SK-N-SH (cell line): ENCODE data around the gene TENT5A. TPM values are rescaled to one million over a fixed set of nuclear protein-coding genes. Genes with fewer than 3 reads are reported as not detected.

Experiments used
- CTCF ChIA-PET: fragments of 300-600, 350-600 bp; formaldehyde crosslinking; extraction: SDS; loops from one replicate; lab custom pipeline; 2021; lab: Yijun Ruan, JAX
- POLR2A ChIA-PET: fragments of 350-600 bp; sonication (Branson Sonifier 250); formaldehyde crosslinking; extraction: SDS; loops from one replicate; lab custom pipeline; 2020; ENCODE audit warnings: antibody characterized with exemption, inconsistent platforms; lab: Yijun Ruan, JAX
- DNase-seq: peaks from one replicate; pipeline ENCODE4 v3.0.0; 2012
- H2AFZ ChIP-seq: fragments of 200-600 bp; sonication (generic); 2 replicates; pipeline ENCODE4 v1.8.1; 2016; ENCODE audit warnings: antibody characterized with exemption, mild to moderate bottlenecking, low read depth
- H3F3A ChIP-seq: fragments of 200-600 bp; sonication (generic); replicated peaks from 2 replicates; pipeline ENCODE3; 2016; ENCODE audit warnings: antibody characterized with exemption, mild to moderate bottlenecking; ENCODE audit not compliant: insufficient read depth
- H3K27ac ChIP-seq, 2 experiments: fragments of 200-500 bp in 1 of 2; fragments of 200-600 bp in 1 of 2; sonication (Bioruptor generic) in 1 of 2; sonication (generic), shearing (Covaris generic) in 1 of 2; 2 replicates each; pipeline versions ENCODE4 v1.5.1 to v1.6.1; 2014 to 2016; ENCODE audit warnings: low read depth in 2 of 2, inconsistent platforms in 1 of 2, low read length in 1 of 2, mild to moderate bottlenecking in 1 of 2, mixed read lengths in 1 of 2
- H3K27me3 ChIP-seq: fragments of 200-600 bp; sonication (generic), shearing (Covaris generic); 2 replicates; pipeline ENCODE4 v1.6.1; 2016; ENCODE audit warnings: mixed run types; ENCODE audit not compliant: insufficient read depth
- H3K36me3 ChIP-seq, 2 experiments: fragments of 200-500 bp in 1 of 2; fragments of 200-600 bp in 1 of 2; sonication (Bioruptor generic) in 1 of 2; sonication (generic) in 1 of 2; replicated peaks in 1 of 2; 2 replicates each; pipeline versions ENCODE3 to v1.5.1; 2014 to 2016; ENCODE audit warnings: low read length in 1 of 2, mild to moderate bottlenecking in 1 of 2; ENCODE audit not compliant: insufficient read depth in 2 of 2, control insufficient read depth in 1 of 2
- H3K4me1 ChIP-seq, 2 experiments: fragments of 200-500 bp in 1 of 2; fragments of 200-600 bp in 1 of 2; sonication (Bioruptor generic) in 1 of 2; sonication (generic), shearing (Covaris generic) in 1 of 2; 2 replicates each; pipeline versions ENCODE4 v1.5.1 to v1.6.1; 2014 to 2016; ENCODE audit warnings: low read depth in 1 of 2, low read length in 1 of 2, mixed run types in 1 of 2; ENCODE audit not compliant: insufficient read depth in 2 of 2, control insufficient read depth in 1 of 2
- H3K4me2 ChIP-seq: fragments of 200-600 bp; sonication (generic), shearing (Covaris generic); 2 replicates; pipeline ENCODE4 v1.6.1; 2017; ENCODE audit warnings: mixed run types
- H3K4me3 ChIP-seq, 2 experiments: fragments of 200-500 bp in 1 of 2; fragments of 200-600 bp in 1 of 2; sonication (Bioruptor generic) in 1 of 2; sonication (generic), shearing (Covaris generic) in 1 of 2; 2 replicates each; pipeline versions ENCODE4 v1.5.1 to v1.8.1; 2014 to 2016; ENCODE audit warnings: low read depth in 2 of 2, inconsistent platforms in 1 of 2, low read length in 1 of 2, mild to moderate bottlenecking in 1 of 2, mixed read lengths in 1 of 2, moderate library complexity in 1 of 2
- H3K79me2 ChIP-seq: fragments of 200-600 bp; sonication (generic); 2 replicates; pipeline ENCODE4 v1.8.1; 2017; ENCODE audit warnings: mild to moderate bottlenecking; ENCODE audit not compliant: insufficient read depth
- H3K9ac ChIP-seq: fragments of 200-600 bp; sonication (generic); 2 replicates; pipeline ENCODE4 v1.6.1; 2017; ENCODE audit warnings: mixed run types
- H3K9me2 ChIP-seq: fragments of 200-600 bp; sonication (generic); 2 replicates; pipeline ENCODE4 v1.6.1; 2017; ENCODE audit warnings: mixed run types
- H3K9me3 ChIP-seq: fragments of 200-600 bp; sonication (generic); 2 replicates; pipeline ENCODE4 v1.6.1; 2017; ENCODE audit warnings: mixed run types, mild to moderate bottlenecking, moderate library complexity
- H4K20me1 ChIP-seq: fragments of 200-600 bp; sonication (generic); 2 replicates; pipeline ENCODE4 v1.6.1; 2017; ENCODE audit warnings: mild to moderate bottlenecking, mixed run types; ENCODE audit not compliant: insufficient read depth
- CHD2 ChIP-seq: fragments of 150-350 bp; IDR thresholded peaks from 2 replicates; pipeline ENCODE4 v1.6.1; 2018; ENCODE audit warnings: low read length; ENCODE audit not compliant: partially characterized antibody
- CTCF ChIP-seq: fragments of 200-600 bp; sonication (generic); IDR thresholded peaks from 2 replicates; pipeline ENCODE4 v1.6.1; 2017; ENCODE audit warnings: antibody characterized with exemption, mild to moderate bottlenecking, moderate library complexity
- GABPA ChIP-seq: IDR thresholded peaks from 2 replicates; pipeline ENCODE4 v1.4.0; 2012; ENCODE audit warnings: low read depth, mild to moderate bottlenecking
- GATA2 ChIP-seq: sonication (generic); formaldehyde crosslinking; IDR thresholded peaks from 2 replicates; pipeline ENCODE4 v1.5.0; 2020; ENCODE audit warnings: mild to moderate bottlenecking, missing genetic modification reagents
- IRF3 ChIP-seq: fragments of 150-350 bp; IDR thresholded peaks from 2 replicates; pipeline ENCODE4 v1.6.1; 2016; ENCODE audit warnings: mild to moderate bottlenecking, low read depth, low read length
- MEF2A ChIP-seq: IDR thresholded peaks from 2 replicates; pipeline ENCODE4 v1.4.0; 2012; ENCODE audit warnings: low read depth, borderline replicate concordance
- MXI1 ChIP-seq: IDR thresholded peaks from 2 replicates; pipeline ENCODE4 v1.6.1; 2012; ENCODE audit warnings: mild to moderate bottlenecking, low read depth, low read length, improper control_type of control experiment
- NFIC ChIP-seq: IDR thresholded peaks from 2 replicates; pipeline ENCODE4 v1.4.0; 2012; ENCODE audit warnings: borderline replicate concordance
- NRF1 ChIP-seq: IDR thresholded peaks from 2 replicates; pipeline ENCODE4 v1.6.1; 2012; ENCODE audit warnings: low read depth, mild to moderate bottlenecking, low read length
- RAD21 ChIP-seq: IDR thresholded peaks from 2 replicates; pipeline ENCODE4 v1.6.1; 2012; ENCODE audit warnings: mild to moderate bottlenecking, low read length
- TAF1 ChIP-seq: IDR thresholded peaks from 2 replicates; pipeline ENCODE4 v1.6.1; 2012; ENCODE audit warnings: low read depth, mild to moderate bottlenecking, low read length, moderate library complexity, borderline replicate concordance
- TCF12 ChIP-seq: IDR thresholded peaks from 2 replicates; pipeline ENCODE4 v1.4.0; 2012
- USF1 ChIP-seq: IDR thresholded peaks from 2 replicates; pipeline ENCODE4 v1.4.0; 2012; ENCODE audit warnings: low read depth, borderline replicate concordance
- ZBTB33 ChIP-seq: IDR thresholded peaks from 2 replicates; pipeline ENCODE4 v1.4.0; 2012; ENCODE audit warnings: low read depth, borderline replicate concordance
- WGBS: methylation state at CpG from one replicate; pipeline ENCODE4 v1.1.6; 2017; ENCODE audit warnings: low lambda C conversion rate; 5-methylcytosine and 5-hydroxymethylcytosine counted together
- polyA plus RNA-seq, 3 experiments: library from polyadenylated mRNA; depleted of rRNA; stranded (reverse); fragments of >200 nt; gene quantifications; 2 replicates each; pipeline ENCODE4 v1.2.3, GENCODE V29; 2012

The TENT5A gene
- polyA plus RNA-seq, 1 of the 3 experiments (the other 2 are of a cell fraction), result 4.9 TPM

- TF ChIP-seq IRF3, result no peak
- no peak for TF ChIP-seq CHD2
- no peak for TF ChIP-seq TAF1
- TF ChIP-seq ZBTB33, result no peak
- TF ChIP-seq USF1, result no peak
- TF ChIP-seq MEF2A, result no peak
- no peak for TF ChIP-seq TCF12
- no peak for TF ChIP-seq NFIC
- no peak for TF ChIP-seq RAD21
- TF ChIP-seq, all 33 proteins: peak for 0
Observed at GRCh38 chr6:81790034-81790433, 37.6 kb upstream of the TENT5A start (continued).

GRCh38 chr6:81789291-81789690 lies 36.8 kb upstream of the TENT5A start:
- H3K27ac ChIP-seq, result no peak overlapping the region
- H3K9ac ChIP-seq, result no peak overlapping the region
- no peaks in the 10 kb centered on the region for H4K20me1 ChIP-seq
- no peak overlapping the region for H2AFZ ChIP-seq
- no peaks in the 10 kb centered on the region for H3K79me2 ChIP-seq
- no peaks in the 10 kb centered on the region for H3F3A ChIP-seq
- ChIA-PET CTCF (no interaction called here), POLR2A (no interaction called here)
- H3K4me3 ChIP-seq, result no peak overlapping the region
- H3K9me3 ChIP-seq, result no peaks in the 10 kb centered on the region
- no peak overlapping the region for H3K4me2 ChIP-seq
- no peak for TF ChIP-seq GABPA
- H3K27me3 ChIP-seq, result no peaks in the 10 kb centered on the region
- WGBS, result 75% methylated on average over 1 of the region's 1 CpG
- no peaks in the 10 kb centered on the region for H3K9me2 ChIP-seq
- peaks cover 0 to 6% of the 10 kb centered on the region in 2 experiments; a peak in 1 of 4 replicates for H3K4me1 ChIP-seq
- no peak for DNase-seq
- no peaks in the 10 kb centered on the region for H3K36me3 ChIP-seq

- H3K4me1 ChIP-seq, result peaks cover 0 to 6% of the 10 kb centered on the region in 2 experiments; a peak in 1 of 4 replicates
- no peaks in the 10 kb centered on the region for H3K79me2 ChIP-seq
- H3K27me3 ChIP-seq, result no peaks in the 10 kb centered on the region
- no peaks in the 10 kb centered on the region for H3K36me3 ChIP-seq
- ChIA-PET CTCF (no interaction called here), POLR2A (no interaction called here)
- TF ChIP-seq MXI1, result no peak
- no peak for TF ChIP-seq NFIC
- TF ChIP-seq GATA2 (CRISPR knock-in tag), result no peak
- no peak for TF ChIP-seq CHD2
- TF ChIP-seq CTCF, result no peak
- TF ChIP-seq NRF1, result no peak
- no peak overlapping the region for H3K4me3 ChIP-seq
- H2AFZ ChIP-seq, result no peak overlapping the region
- no peaks in the 10 kb centered on the region for H3K9me2 ChIP-seq
- no peak overlapping the region for H3K27ac ChIP-seq
- DNase-seq, result no peak
- no peaks in the 10 kb centered on the region for H4K20me1 ChIP-seq
- H3F3A ChIP-seq, result no peaks in the 10 kb centered on the region
- no peak overlapping the region for H3K9ac ChIP-seq
- H3K9me3 ChIP-seq, result no peaks in the 10 kb centered on the region
- no peak overlapping the region for H3K4me2 ChIP-seq
Observed at GRCh38 chr6:81788748-81789147, 36.3 kb upstream of the TENT5A start.
